ENCODE measurements around the gene KHDRBS1. TPM values are rescaled to one million over a fixed set of nuclear protein-coding genes. Genes with fewer than 3 reads are reported as not detected.

Gene KHDRBS1
- total and polyA plus RNA-seq, 2 of the 13 experiments (the other 11 are each of a cell fraction or from before 2014, with no cell fraction given) = 25.1 to 39.0 TPM

GRCh38 chr1:32072622-32073298, 59.1 kb downstream of the KHDRBS1 start, which contains the start of gene TMEM39B (continued):
- TF ChIP-seq TAF1 (CRISPR knock-in tag; IDR thresholded peaks at IDR 0.05) = peak; percentile 63; the same call in 1 of the 2 replicates
- no peak for TF ChIP-seq ZNF576 (CRISPR knock-in tag; IDR thresholded peaks at IDR 0.05)
- TF ChIP-seq CREM (IDR thresholded peaks at IDR 0.05) = no peak
- no peak for TF ChIP-seq CREM (CRISPR knock-in tag; IDR thresholded peaks at IDR 0.05)
- TF ChIP-seq ZNF33B (CRISPR knock-in tag; IDR thresholded peaks at IDR 0.05) = peak; percentile 66; the same call in 1 of the 2 replicates
- TF ChIP-seq ZNF598 (CRISPR knock-in tag; IDR thresholded peaks at IDR 0.05; ENCODE audit: borderline replicate concordance) = peak; percentile 65; the same call in 1 of the 2 replicates
- peak; percentile 70; the same call in 1 of the 2 replicates for TF ChIP-seq GLI4 (CRISPR knock-in tag; IDR thresholded peaks at IDR 0.05; ENCODE audit: borderline replicate concordance)
- TF ChIP-seq ZSCAN29 (CRISPR knock-in tag; conservative IDR thresholded peaks at IDR 0.05) = 0 out of 2 replicates have a peak, but pooled peaks have one; percentile 62
- no peak for TF ChIP-seq JUNB (CRISPR knock-in tag; IDR thresholded peaks at IDR 0.05; ENCODE audit: borderline replicate concordance)
- peak; percentile 82; the same call in 1 of the 2 replicates for TF ChIP-seq MTERF4 (CRISPR knock-in tag; IDR thresholded peaks at IDR 0.05)
- TF ChIP-seq, protein P1, sequence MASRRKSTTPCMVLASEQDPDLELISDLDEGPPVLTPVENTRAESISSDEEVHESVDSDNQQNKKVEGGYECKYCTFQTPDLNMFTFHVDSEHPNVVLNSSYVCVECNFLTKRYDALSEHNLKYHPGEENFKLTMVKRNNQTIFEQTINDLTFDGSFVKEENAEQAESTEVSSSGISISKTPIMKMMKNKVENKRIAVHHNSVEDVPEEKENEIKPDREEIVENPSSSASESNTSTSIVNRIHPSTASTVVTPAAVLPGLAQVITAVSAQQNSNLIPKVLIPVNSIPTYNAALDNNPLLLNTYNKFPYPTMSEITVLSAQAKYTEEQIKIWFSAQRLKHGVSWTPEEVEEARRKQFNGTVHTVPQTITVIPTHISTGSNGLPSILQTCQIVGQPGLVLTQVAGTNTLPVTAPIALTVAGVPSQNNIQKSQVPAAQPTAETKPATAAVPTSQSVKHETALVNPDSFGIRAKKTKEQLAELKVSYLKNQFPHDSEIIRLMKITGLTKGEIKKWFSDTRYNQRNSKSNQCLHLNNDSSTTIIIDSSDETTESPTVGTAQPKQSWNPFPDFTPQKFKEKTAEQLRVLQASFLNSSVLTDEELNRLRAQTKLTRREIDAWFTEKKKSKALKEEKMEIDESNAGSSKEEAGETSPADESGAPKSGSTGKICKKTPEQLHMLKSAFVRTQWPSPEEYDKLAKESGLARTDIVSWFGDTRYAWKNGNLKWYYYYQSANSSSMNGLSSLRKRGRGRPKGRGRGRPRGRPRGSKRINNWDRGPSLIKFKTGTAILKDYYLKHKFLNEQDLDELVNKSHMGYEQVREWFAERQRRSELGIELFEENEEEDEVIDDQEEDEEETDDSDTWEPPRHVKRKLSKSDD (CRISPR knock-in tag; IDR thresholded peaks at IDR 0.05; ENCODE audit: low read depth) = no peak
- TF ChIP-seq, protein P2, sequence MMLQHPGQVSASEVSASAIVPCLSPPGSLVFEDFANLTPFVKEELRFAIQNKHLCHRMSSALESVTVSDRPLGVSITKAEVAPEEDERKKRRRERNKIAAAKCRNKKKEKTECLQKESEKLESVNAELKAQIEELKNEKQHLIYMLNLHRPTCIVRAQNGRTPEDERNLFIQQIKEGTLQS (CRISPR knock-in tag; IDR thresholded peaks at IDR 0.05) = no peak
- TF ChIP-seq PRPF4 (IDR thresholded peaks at IDR 0.05; ENCODE audit: low read depth, low read length, poor library complexity, severe bottlenecking) = no peak
- no peak for TF ChIP-seq SSRP1 (CRISPR knock-in tag; IDR thresholded peaks at IDR 0.05)
- TF ChIP-seq ZNF790 (CRISPR knock-in tag; IDR thresholded peaks at IDR 0.05; ENCODE audit: borderline replicate concordance) = peak; percentile 84; the same call in 1 of the 2 replicates
- TF ChIP-seq, protein P3, sequence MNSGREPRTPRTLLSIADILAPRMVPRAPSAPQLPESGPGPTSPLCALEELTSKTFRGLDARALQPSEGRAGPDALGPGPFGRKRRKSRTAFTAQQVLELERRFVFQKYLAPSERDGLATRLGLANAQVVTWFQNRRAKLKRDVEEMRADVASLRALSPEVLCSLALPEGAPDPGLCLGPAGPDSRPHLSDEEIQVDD (CRISPR knock-in tag; IDR thresholded peaks at IDR 0.05; ENCODE audit: borderline replicate concordance) = 0 out of 2 replicates have a peak, but pooled peaks have one; percentile 47
- TF ChIP-seq POGZ (CRISPR knock-in tag; IDR thresholded peaks at IDR 0.05) = peak; percentile 68
- TF ChIP-seq ARHGAP35 (CRISPR knock-in tag; IDR thresholded peaks at IDR 0.05; ENCODE audit: borderline replicate concordance) = no peak; the same call in 1 of the 2 replicates
- no peak for TF ChIP-seq NR2C2 (CRISPR knock-in tag; IDR thresholded peaks at IDR 0.05; ENCODE audit: borderline replicate concordance)
- no peak for TF ChIP-seq RFXANK (CRISPR knock-in tag; IDR thresholded peaks at IDR 0.05)
- TF ChIP-seq ZUFSP (CRISPR knock-in tag; IDR thresholded peaks at IDR 0.05; ENCODE audit: borderline replicate concordance) = no peak
